Neutrophil (primary cell): Measurements from ENCODE around the gene NKIRAS1.

ENCODE experiments used
- H3K27ac ChIP-seq: fragments of 200-600 bp; sonication (generic); 2 replicates; pipeline ENCODE4 v1.5.1; 2016; ENCODE audit warnings: mild to moderate bottlenecking, moderate library complexity
- H3K27me3 ChIP-seq: fragments of 200-600 bp; sonication (generic); 2 replicates; pipeline ENCODE4 v1.6.0; 2016; ENCODE audit warnings: mild to moderate bottlenecking
- H3K36me3 ChIP-seq: fragments of 200-600 bp; sonication (generic); 2 replicates; pipeline ENCODE4 v1.5.1; 2017
- H3K4me1 ChIP-seq, 2 experiments: fragments of 200-600 bp in 1 of 2; sonication (generic) in 1 of 2; 1 replicate in 1 of 2; 2 replicates in 1 of 2; pipeline versions ENCODE4 v1.5.1 to v1.6.1; 2013 to 2016; ENCODE audit warnings: low read depth in 1 of 2, low read length in 1 of 2, mild to moderate bottlenecking in 1 of 2, moderate library complexity in 1 of 2; ENCODE audit not compliant: control insufficient read depth in 1 of 2, insufficient read depth in 1 of 2
- H3K4me3 ChIP-seq, 2 experiments: fragments of 200-600 bp in 1 of 2; sonication (generic) in 1 of 2; 1 replicate in 1 of 2; 2 replicates in 1 of 2; pipeline ENCODE4 v1.5.1; 2013 to 2016; ENCODE audit warnings: low read depth in 1 of 2, low read length in 1 of 2, mild to moderate bottlenecking in 1 of 2, moderate library complexity in 1 of 2
- H3K9me3 ChIP-seq: fragments of 200-600 bp; sonication (generic); 2 replicates; pipeline ENCODE4 v1.5.1; 2016
- CTCF ChIP-seq: fragments of 200-600 bp; sonication (generic); IDR thresholded peaks from 2 replicates; pipeline ENCODE4 v1.5.1; 2016; ENCODE audit warnings: antibody characterized with exemption

NKIRAS1 gene

GRCh38 chr3:23928524-23928923 is 11.7 kb upstream of the NKIRAS1 start:
- peaks cover 0 to 3% of the 10 kb centered on the region in 2 experiments for H3K4me1 ChIP-seq

GRCh38 chr3:23926736-23927135 is 9.9 kb upstream of the NKIRAS1 start:
- H3K27ac ChIP-seq, result no peak overlapping the region
- H3K36me3 ChIP-seq, result peaks cover 3% of the 10 kb centered on the region
- H3K9me3 ChIP-seq, result no peaks in the 10 kb centered on the region
- no peaks in the 10 kb centered on the region for H3K27me3 ChIP-seq
- no peak for TF ChIP-seq CTCF
- no peak overlapping the region for H3K4me3 ChIP-seq
- peaks cover 0 to 3% of the 10 kb centered on the region in 2 experiments for H3K4me1 ChIP-seq

More at GRCh38 chr3:23928524-23928923, 11.7 kb upstream of the NKIRAS1 start:
- Histone ChIP-seq H3K36me3 (no peaks in the 10 kb centered on the region), H3K27ac (no peak overlapping the region), H3K4me3 (no peak overlapping the region), H3K9me3 (no peaks in the 10 kb centered on the region), H3K27me3 (no peaks in the 10 kb centered on the region)
- TF ChIP-seq CTCF, result no peak

- TF ChIP-seq CTCF, result no peak
Measured at GRCh38 chr3:23926246-23926645, 9.5 kb upstream of the NKIRAS1 start.

GRCh38 chr3:23923786-23924185 is 7.0 kb upstream of the NKIRAS1 start:
- no peak overlapping the region for H3K4me3 ChIP-seq
- peaks cover 20% of the 10 kb centered on the region for H3K36me3 ChIP-seq
- H3K9me3 ChIP-seq, result no peaks in the 10 kb centered on the region
- H3K27me3 ChIP-seq, result no peaks in the 10 kb centered on the region
- no peak overlapping the region for H3K27ac ChIP-seq
- H3K4me1 ChIP-seq, result peaks cover under 1 to 3% of the 10 kb centered on the region in 2 experiments
- TF ChIP-seq CTCF, result no peak

More at GRCh38 chr3:23926246-23926645, 9.5 kb upstream of the NKIRAS1 start:
- no peak overlapping the region for H3K4me3 ChIP-seq
- H3K36me3 ChIP-seq, result peaks cover 4% of the 10 kb centered on the region
- no peak overlapping the region for H3K27ac ChIP-seq
- H3K4me1 ChIP-seq, result peaks cover 0 to 3% of the 10 kb centered on the region in 2 experiments
- H3K27me3 ChIP-seq, result no peaks in the 10 kb centered on the region
- H3K9me3 ChIP-seq, result no peaks in the 10 kb centered on the region

- H3K4me1 ChIP-seq, result peaks cover 20 to 26% of the 10 kb centered on the region in 2 experiments
- H3K9me3 ChIP-seq, result no peaks in the 10 kb centered on the region
- H3K27me3 ChIP-seq, result no peaks in the 10 kb centered on the region
- no peak overlapping the region for H3K4me3 ChIP-seq
- H3K36me3 ChIP-seq, result peaks cover 21% of the 10 kb centered on the region
- TF ChIP-seq CTCF, result no peak
- no peak overlapping the region for H3K27ac ChIP-seq
Measured at GRCh38 chr3:23921052-23921511, 4.3 kb upstream of the NKIRAS1 start.
